ENCODE data around the gene ADAMTS3. TPM values are rescaled to one million over a fixed set of nuclear protein-coding genes. Genes with fewer than 3 reads are reported as not detected.

Gene ADAMTS3
- total and polyA plus RNA-seq, 2 experiments from 2014 or later = 1.2 to 3.7 TPM

- TF ChIP-seq ZNF331 (CRISPR knock-in tag; IDR thresholded peaks at IDR 0.05; ENCODE audit: low read depth) = no peak
- TF ChIP-seq ZNF114 (CRISPR knock-in tag; IDR thresholded peaks at IDR 0.05) = no peak
- TF ChIP-seq CREB1 (CRISPR knock-in tag; IDR thresholded peaks at IDR 0.05; ENCODE audit: low read depth) = no peak
- TF ChIP-seq STAT1 (IDR thresholded peaks at IDR 0.05; ENCODE audit: unreplicated experiment) = no peak
Measured at GRCh38 chr4:72507860-72508419, 61.1 kb downstream of the ADAMTS3 start (continued).

GRCh38 chr4:72507167-72507566 lies 61.9 kb downstream of the ADAMTS3 start:
- no peaks in the 10 kb centered on the region for H3K36me3 ChIP-seq (ENCODE audit: insufficient read depth)
- H3K9me3 Mint-ChIP-seq = peaks cover 6% of the 10 kb centered on the region; the same call in 1 of the 3 replicates
- H3K27me3 ChIP-seq (ENCODE audit: insufficient read depth) = no peaks in the 10 kb centered on the region
- H3K79me2 ChIP-seq (replicated peaks; ENCODE audit: insufficient read depth) = no peaks in the 10 kb centered on the region
- H3K4me3 Mint-ChIP-seq = no peak overlapping the region
- H3K27ac ChIP-seq (ENCODE audit: low read depth) = no peak overlapping the region
- peaks cover 2% of the 10 kb centered on the region for H3K27me3 Mint-ChIP-seq (ENCODE audit: insufficient read depth, low read depth, poor library complexity)
- H3K36me3 Mint-ChIP-seq (ENCODE audit: low read depth) = peaks cover 11% of the 10 kb centered on the region; the same call in 1 of the 3 replicates
- ATAC-seq (no peak), DNase-seq (ENCODE audit: low spot score) (no peak)
- H3K27ac Mint-ChIP-seq = no peak overlapping the region
- H3K9me2 ChIP-seq (ENCODE audit: insufficient read depth) = peaks cover 6% of the 10 kb centered on the region; the same call in 1 of the 2 replicates
- no peaks in the 10 kb centered on the region for H3F3A ChIP-seq (replicated peaks; ENCODE audit: low read depth)
- H4K20me1 ChIP-seq (replicated peaks; ENCODE audit: insufficient read depth) = no peaks in the 10 kb centered on the region
- peaks cover 2% of the 10 kb centered on the region; the same call in 1 of the 3 replicates for H3K4me1 Mint-ChIP-seq
- H3K4me2 ChIP-seq = no peak overlapping the region
- TF ChIP-seq POLR2AphosphoS5 (IDR thresholded peaks at IDR 0.05; ENCODE audit: low read depth) = no peak
- TF ChIP-seq EZH2 (IDR thresholded peaks at IDR 0.05; ENCODE audit: low read depth, unreplicated experiment) = no peak
- no peak for TF ChIP-seq STAT1 (IDR thresholded peaks at IDR 0.05; ENCODE audit: unreplicated experiment)
- no peak for TF ChIP-seq JUNB (IDR thresholded peaks at IDR 0.05; ENCODE audit: unreplicated experiment)
- no peak for TF ChIP-seq ETS1 (IDR thresholded peaks at IDR 0.05)
- TF ChIP-seq REST (IDR thresholded peaks at IDR 0.05; ENCODE audit: unreplicated experiment) = no peak
- no peak for TF ChIP-seq NANOG (IDR thresholded peaks at IDR 0.05; ENCODE audit: borderline replicate concordance)
- no peak for TF ChIP-seq EZH2phosphoT487 (IDR thresholded peaks at IDR 0.05; ENCODE audit: unreplicated experiment)
- TF ChIP-seq ZNF331 (CRISPR knock-in tag; IDR thresholded peaks at IDR 0.05; ENCODE audit: low read depth) = no peak
- no peaks in the 10 kb centered on the region for H3K4me1 ChIP-seq (ENCODE audit: insufficient read depth)
- no peak overlapping the region for H2AFZ ChIP-seq
- H3K4me3 ChIP-seq = no peak overlapping the region
